HG03469 (cell line): ENCODE data around the gene ITGAE.

Source experiments
- ATAC-seq: cut with Tn5 transposase; IDR thresholded peaks from one replicate; pipeline ENCODE4 v1.9.1; 2021; ENCODE audit warnings: mild to moderate bottlenecking, moderate library complexity, moderate number of reproducible peaks; ENCODE audit not compliant: unreplicated experiment

The ITGAE gene

DNA sequence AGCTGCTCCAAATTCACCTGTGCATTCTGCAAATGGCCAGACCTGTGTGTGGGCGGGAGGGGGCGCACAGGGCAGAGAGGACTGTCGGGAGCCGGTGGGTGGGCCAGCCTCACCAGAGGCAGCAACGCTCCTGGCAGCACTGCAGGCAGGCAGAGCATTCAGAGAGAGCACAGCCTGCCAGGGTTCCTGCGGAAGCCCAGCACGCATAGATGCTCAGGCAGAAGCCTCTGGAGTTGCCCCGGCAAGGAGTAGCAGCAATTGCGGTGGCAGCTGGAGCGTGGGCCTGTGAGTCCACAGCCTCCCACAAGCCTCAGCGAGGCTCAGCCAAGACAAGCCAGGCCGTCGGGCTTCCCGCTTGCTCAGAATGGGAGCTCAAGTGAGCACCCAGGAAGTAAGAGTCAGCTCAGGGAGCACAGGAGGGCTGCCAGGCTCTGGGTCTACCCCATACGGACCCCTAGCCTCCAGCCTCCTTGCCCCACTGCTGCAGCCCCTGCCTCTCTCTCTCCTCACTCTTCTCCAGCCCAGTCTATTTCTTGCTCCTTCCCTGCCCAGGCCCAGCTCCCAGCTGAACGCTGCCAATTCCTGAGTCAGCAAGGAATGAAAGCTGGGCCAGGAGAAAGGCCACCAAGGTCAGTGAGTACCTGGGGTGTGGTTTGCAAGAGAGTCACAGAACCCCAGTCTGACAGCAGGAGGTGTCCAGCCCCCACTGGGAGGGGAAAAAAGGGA lies 122.7 kb downstream of the ITGAE start:
- no peak for ATAC-seq

DNA sequence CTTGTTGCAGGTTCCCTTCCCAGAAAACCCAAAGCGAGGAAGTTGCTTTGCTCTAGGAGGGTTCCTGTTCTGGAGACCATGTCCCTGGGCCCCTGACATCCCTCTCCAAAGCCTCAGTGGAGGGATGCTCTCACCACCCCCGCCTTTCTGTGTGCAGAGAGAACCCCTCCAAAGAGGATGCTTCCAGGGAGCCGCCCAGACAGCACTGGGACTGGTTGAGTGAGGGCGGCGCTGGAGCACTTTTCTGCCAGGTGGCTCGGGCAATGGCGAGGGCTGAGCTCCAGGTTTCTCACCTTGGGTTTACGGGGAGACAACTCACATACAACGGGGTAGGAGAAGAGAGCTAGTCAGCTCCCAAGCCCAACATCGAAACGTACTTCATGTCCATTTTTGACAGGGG lies 125.1 kb downstream of the ITGAE start:
- ATAC-seq: no peak

DNA sequence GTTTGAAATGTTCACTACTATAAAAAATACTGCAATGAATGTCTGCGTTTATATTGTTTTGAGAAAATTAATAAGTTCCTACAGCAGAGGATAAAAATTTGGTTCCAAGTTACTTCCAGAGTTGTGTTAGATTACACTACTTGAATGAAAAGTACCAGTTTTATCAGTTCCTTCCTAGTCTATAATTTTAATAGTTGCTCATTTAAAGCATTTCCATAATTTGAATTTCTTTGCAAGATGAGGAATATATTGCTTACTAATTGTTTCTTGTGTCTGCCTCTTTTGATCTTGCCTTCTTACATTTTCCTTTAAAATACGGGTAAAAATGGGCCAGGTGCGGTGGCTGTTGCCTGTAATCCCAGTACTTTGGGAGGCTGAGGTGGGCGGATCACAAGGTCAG lies 128.4 kb downstream of the ITGAE start:
- ATAC-seq: no peak

DNA sequence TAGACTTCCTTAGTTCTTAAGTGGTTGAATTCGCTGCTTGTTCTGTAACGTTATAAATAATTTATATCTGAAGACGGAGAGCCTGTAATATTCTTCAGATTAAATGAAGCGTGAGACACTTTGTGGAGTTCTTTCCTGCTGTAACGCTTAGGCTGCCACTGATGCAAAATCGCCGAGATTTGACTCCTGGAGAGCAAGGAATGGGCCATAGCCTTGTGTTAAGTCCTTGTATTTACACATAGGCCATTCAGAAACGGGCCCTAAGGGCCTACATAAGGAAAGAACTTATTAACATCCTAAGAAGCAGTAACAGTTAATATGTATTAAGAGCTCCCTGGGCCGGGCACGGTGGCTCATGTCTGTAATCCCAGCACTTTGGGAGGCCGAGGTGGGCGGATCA lies 131.4 kb downstream of the ITGAE start:
- ATAC-seq: no peak

DNA sequence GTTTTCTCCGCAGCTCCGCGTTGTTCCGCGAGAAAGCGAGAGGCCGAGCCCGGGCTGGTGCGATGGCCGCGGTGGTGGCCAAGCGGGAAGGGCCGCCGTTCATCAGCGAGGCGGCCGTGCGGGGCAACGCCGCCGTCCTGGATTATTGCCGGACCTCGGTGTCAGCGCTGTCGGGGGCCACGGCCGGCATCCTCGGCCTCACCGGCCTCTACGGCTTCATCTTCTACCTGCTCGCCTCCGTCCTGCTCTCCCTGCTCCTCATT lies 132.0 kb downstream of the ITGAE start:
- ATAC-seq: peak; percentile 6

DNA sequence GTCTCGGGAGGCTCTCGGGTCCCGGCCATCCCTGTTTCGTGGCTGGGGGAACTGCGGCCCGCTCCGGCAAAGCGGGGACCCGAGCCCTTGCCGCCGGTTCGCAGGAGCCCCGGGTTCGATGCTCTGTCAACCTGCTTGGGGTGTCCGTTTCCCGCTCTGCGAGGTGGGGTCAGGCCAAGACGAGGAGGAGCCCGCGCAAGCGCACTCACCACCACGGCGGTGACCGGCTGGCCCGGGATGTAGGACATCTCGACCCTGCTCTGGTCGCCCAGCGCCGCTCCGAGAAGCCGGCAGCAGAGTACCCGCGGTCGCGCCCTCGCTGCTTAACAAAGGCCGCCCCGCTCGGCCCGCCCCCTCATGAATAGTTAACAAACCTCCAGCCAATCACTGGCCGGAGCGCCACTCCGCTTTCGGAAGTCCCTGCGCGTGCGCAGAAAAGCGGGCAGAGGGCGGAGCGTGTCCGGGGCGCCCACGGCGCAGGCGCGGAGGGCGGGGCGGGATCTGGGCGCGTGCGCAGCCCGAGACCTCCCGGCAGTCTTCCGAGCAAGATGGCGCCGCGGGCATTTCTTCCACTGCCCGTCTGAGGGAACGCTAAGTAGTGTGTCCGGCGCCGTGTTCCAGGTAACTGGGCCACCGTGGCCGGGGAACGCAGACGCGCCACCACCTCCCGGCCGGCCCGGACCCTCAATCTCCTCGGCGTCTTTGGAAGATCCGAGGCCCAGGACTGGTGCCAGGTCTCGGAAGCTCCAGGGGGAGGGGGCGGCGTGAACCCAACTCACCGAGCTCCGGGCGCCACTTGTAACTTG lies 132.5 kb downstream of the ITGAE start, which contains the start of the genes EMC6 and TAX1BP3:
TSS of gene EMC6 (plus strand) at position 534 of the 806 bp plus-strand sequence. CDS start 335 bp downstream, outside the sequence.
TSS of gene TAX1BP3 (minus strand) at position 300 of the 806 bp plus-strand sequence. CDS start at position 248, 52 bp downstream.
- ATAC-seq: peak; percentile 72

DNA sequence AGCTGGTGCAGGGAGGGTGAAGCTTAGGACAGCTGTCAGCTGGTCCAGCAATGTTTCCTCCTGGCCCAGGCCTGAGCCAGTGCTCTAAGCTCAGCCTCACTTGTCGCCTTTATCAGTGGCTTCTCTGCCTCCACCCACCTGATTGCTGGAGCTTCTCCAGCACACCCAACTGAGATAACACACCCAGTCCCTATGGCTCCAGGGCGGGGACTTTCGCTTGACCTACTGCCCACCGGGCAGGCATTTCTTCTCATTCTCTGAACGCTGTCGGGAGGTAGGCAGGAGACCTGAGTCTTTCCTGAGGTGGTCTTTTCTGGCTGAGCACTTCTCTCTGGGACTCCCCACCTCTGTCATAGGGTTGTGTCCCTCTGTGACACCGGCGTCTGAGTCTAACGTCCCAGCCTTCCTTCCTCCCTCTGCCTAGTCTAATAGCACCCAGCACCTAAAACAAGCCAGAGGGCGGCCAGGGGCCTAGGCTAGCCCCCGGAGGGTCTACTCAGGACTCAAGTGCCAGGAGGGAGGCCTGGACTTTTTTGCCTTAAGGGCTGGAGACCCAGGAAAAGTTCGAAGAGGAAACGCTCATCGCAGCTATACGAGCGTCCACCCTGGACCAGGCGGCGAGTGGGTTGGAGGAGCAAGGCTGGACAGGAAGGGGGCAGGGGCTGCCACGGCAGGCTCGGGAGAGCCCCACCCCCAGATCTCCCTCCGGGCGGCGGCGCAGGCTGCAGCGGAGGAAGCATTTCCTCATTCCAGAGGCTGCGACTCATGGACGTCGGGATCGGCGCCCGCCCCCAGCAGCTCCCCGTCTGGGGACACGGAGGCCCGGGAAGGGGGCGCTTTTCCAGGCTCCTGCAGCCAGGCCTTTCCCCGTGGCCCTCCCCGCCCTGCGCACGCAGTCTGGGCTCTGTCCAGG lies 133.4 kb downstream of the ITGAE start:
- ATAC-seq: no peak

DNA sequence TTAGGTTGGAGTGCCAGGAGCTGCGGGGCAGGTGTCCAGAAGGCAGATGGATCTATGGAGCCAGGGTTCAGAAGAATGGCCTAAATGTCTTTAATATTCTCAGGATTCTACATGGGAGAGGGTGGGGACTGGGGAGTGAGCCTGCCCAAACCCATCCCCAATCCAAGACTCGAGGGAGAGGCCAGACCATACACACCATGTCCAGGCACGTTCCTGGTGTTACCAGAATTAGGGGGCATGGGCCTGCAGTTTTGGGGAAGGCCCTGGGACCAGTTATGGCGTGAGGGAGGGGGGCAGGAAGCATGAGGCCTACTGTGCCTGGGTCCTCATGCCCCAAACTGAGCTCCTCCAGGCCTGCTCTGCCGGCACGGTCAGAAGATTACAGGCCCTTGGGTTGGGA lies 134.5 kb downstream of the ITGAE start:
- no peak for ATAC-seq

DNA sequence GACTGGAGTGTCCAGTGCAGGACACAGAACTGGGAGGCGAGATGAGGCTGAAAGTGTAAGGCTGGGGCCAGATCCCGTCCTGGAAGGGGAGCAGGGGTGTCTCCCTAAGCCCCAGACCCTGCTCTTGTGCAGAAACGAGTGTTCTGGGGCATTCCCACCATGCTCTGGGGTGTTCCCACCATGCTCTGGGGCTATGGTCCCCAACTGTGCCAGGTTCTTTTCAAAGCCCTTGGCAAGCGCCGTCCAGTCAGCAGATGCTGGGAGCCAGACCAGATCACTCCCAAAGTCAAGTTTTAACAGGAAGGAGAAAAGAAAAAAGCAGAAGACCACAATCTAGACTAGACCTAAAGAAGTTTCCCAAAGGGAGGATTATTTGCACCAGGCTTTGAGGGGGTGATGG lies 135.2 kb downstream of the ITGAE start:
- no peak for ATAC-seq
